ENCODE data around the gene SMIM44.

The SMIM44 gene

GRCh38 chr19:3474614-3475013, 8.6 kb downstream of the SMIM44 start:
- no peak for DNase-seq

GRCh38 chr19:3474010-3474409, 9.2 kb downstream of the SMIM44 start:
- DNase-seq = no peak

- no peak for DNase-seq
These were observed 11.1 kb downstream of the SMIM44 start for GRCh38 chr19:3471954-3472655.

- no peak for DNase-seq
These were observed 12.6 kb downstream of the SMIM44 start for GRCh38 chr19:3470500-3471128.

GRCh38 chr19:3469638-3470499, 13.4 kb downstream of the SMIM44 start:
- DNase-seq = no peak

- DNase-seq = no peak
These were observed 15.0 kb downstream of the SMIM44 start for GRCh38 chr19:3468211-3468610.

- no peak for DNase-seq
These were observed 15.6 kb downstream of the SMIM44 start for GRCh38 chr19:3467437-3468198.

GRCh38 chr19:3466635-3467034, 16.6 kb downstream of the SMIM44 start:
- no peak for DNase-seq

- DNase-seq = no peak
These were observed 17.7 kb downstream of the SMIM44 start for GRCh38 chr19:3465552-3465951.

- no peak for DNase-seq
These were observed 18.5 kb downstream of the SMIM44 start for GRCh38 chr19:3464587-3465235.

GRCh38 chr19:3463714-3464586, 19.3 kb downstream of the SMIM44 start:
- DNase-seq = no peak

- no peak for DNase-seq
These were observed 20.1 kb downstream of the SMIM44 start for GRCh38 chr19:3462991-3463713.

- no peak for DNase-seq
These were observed 23.2 kb downstream of the SMIM44 start for GRCh38 chr19:3459965-3460582.

GRCh38 chr19:3459089-3459881, 24.0 kb downstream of the SMIM44 start:
- DNase-seq = peak; percentile 45

GRCh38 chr19:3458229-3459088, 24.8 kb downstream of the SMIM44 start:
- DNase-seq = no peak

- no peak for DNase-seq
These were observed 25.6 kb downstream of the SMIM44 start for GRCh38 chr19:3457528-3458228.

- no peak for DNase-seq
These were observed 26.2 kb downstream of the SMIM44 start for GRCh38 chr19:3456925-3457527.
